K562 (cell line): ENCODE data around the gene TIMP2. TPM values are rescaled to one million over a fixed set of nuclear protein-coding genes. Genes with fewer than 3 reads are reported as not detected.

Experiments used
- ASH1L ChIP-seq: fragments of 450-650 bp; IDR thresholded peaks from 2 replicates; pipeline ENCODE4 v1.6.1; 2018; ENCODE audit warnings: borderline replicate concordance, mild to moderate bottlenecking, low read depth; ENCODE audit not compliant: partially characterized antibody
- BRCA1 ChIP-seq, 2 experiments: fragments of 450-650 bp in 1 of 2; sonication (generic) in 1 of 2; formaldehyde crosslinking in 1 of 2; IDR thresholded peaks; 2 replicates each; pipeline versions ENCODE4 v1.5.0 to v1.6.1; 2017 to 2020; ENCODE audit warnings: mild to moderate bottlenecking in 1 of 2, missing genetic modification reagents in 1 of 2
- CBFA2T3 ChIP-seq: fragments of 450-650 bp; IDR thresholded peaks from 2 replicates; pipeline ENCODE4 v1.6.1; 2017
- CREBBP ChIP-seq: IDR thresholded peaks from one replicate; pipeline ENCODE4 v1.6.1; 2012; ENCODE audit warnings: low read depth, mild to moderate bottlenecking, control low read depth, inconsistent platforms, low read length
- ETS2 ChIP-seq: IDR thresholded peaks from 2 replicates; pipeline ENCODE4 v1.6.1; 2016; ENCODE audit warnings: borderline replicate concordance, missing genetic modification characterization, mild to moderate bottlenecking, moderate library complexity, missing compliant biosample characterization; ENCODE audit not compliant: poor library complexity, severe bottlenecking
- GABPB2 ChIP-seq: fragments of 250-450 bp; sonication (Bioruptor Pico); conservative IDR thresholded peaks from 2 replicates; pipeline ENCODE4 v1.5.1; 2021; ENCODE audit warnings: mild to moderate bottlenecking
- HNRNPH1 ChIP-seq: fragments of 200-400 bp; formaldehyde crosslinking; optimal IDR thresholded peaks from 2 replicates; pipeline ENCODE3; 2017; ENCODE audit warnings: low read depth, mild to moderate bottlenecking, low read length, moderate library complexity
- HNRNPUL1 ChIP-seq: fragments of 200-400 bp; formaldehyde crosslinking; IDR thresholded peaks from 2 replicates; pipeline ENCODE4 v1.6.1; 2017; ENCODE audit warnings: low read length
- PHF20 ChIP-seq: fragments of 450-650 bp; IDR thresholded peaks from 2 replicates; pipeline ENCODE4 v1.6.1; 2018; ENCODE audit not compliant: partially characterized antibody
- PML ChIP-seq: IDR thresholded peaks from 2 replicates; pipeline ENCODE4 v1.6.1; 2012; ENCODE audit warnings: low read length, inconsistent platforms
- SNIP1 ChIP-seq: fragments of 450-650 bp; IDR thresholded peaks from 2 replicates; pipeline ENCODE4 v1.7.1; 2017; ENCODE audit warnings: low read depth, mild to moderate bottlenecking
- SOX6 ChIP-seq: fragments of 450-650 bp; IDR thresholded peaks from 2 replicates; pipeline ENCODE4 v1.6.1; 2014; ENCODE audit warnings: mild to moderate bottlenecking
- TAF15 ChIP-seq: fragments of 200-400 bp; formaldehyde crosslinking; IDR thresholded peaks from 2 replicates; pipeline ENCODE4 v1.6.1; 2017; ENCODE audit warnings: mild to moderate bottlenecking, low read depth, low read length, moderate library complexity
- ZFX ChIP-seq: sonication (generic); formaldehyde crosslinking; IDR thresholded peaks from 2 replicates; pipeline ENCODE4 v1.8.0; 2022; ENCODE audit warnings: mild to moderate bottlenecking, missing genetic modification reagents, moderate library complexity
- ZNF197 ChIP-seq: fragments of 200-800 bp; sonication (Bioruptor generic); IDR thresholded peaks from 2 replicates; pipeline ENCODE4 v1.6.1; 2016; ENCODE audit warnings: low read depth, missing genetic modification characterization, missing compliant biosample characterization
- ZNF212 ChIP-seq: fragments of 450-650 bp; formaldehyde crosslinking; IDR thresholded peaks from 2 replicates; pipeline ENCODE4 v1.4.0; 2020; ENCODE audit warnings: mild to moderate bottlenecking
- ZNF324 ChIP-seq: fragments of 250-450 bp; sonication (Bioruptor Pico); IDR thresholded peaks from 2 replicates; pipeline ENCODE4 v1.4.0; 2020; ENCODE audit warnings: mild to moderate bottlenecking
- ZNF436 ChIP-seq: fragments of 250-450, 450-650 bp; sonication (Bioruptor Pico); formaldehyde crosslinking; IDR thresholded peaks from 2 replicates; pipeline ENCODE4 v1.7.0; 2020; ENCODE audit warnings: mild to moderate bottlenecking
- ZNF57 ChIP-seq: fragments of 450-650 bp; formaldehyde crosslinking; IDR thresholded peaks from 2 replicates; pipeline ENCODE4 v1.4.0; 2020; ENCODE audit warnings: mild to moderate bottlenecking, moderate library complexity
- polyA plus RNA-seq, 8 experiments: library from polyadenylated mRNA; depleted of rRNA in 4 of 8; stranded (reverse) in 5 of 8; unstranded in 3 of 8; fragments of >200 nt; fragmentation: Nextera tagmentation in 2 of 8; fragmentation: Illumina TruSeq in 1 of 8; extraction: Ambion mirVana in 2 of 8; extraction: Trizol in 1 of 8; gene quantifications; 2 replicates each; pipeline versions ENCODE4 v1.2.1 to v1.2.3, GENCODE V29; 2011 to 2014; ENCODE audit warnings: inconsistent platforms in 1 of 8, missing spikeins in 1 of 8
- total RNA-seq, 7 experiments: library from RNA; depleted of rRNA in 6 of 7; stranded (reverse); fragments of >200 nt in 6 of 7; fragmentation: Illumina TruSeq in 2 of 7; extraction: Trizol in 2 of 7; gene quantifications; 2 replicates each; pipeline versions ENCODE4 v1.2.1 to v1.2.3, GENCODE V29; 2011 to 2021; ENCODE audit warnings: low replicate concordance in 1 of 7
- TF ChIP-seq, protein P1 (sequence below): sonication (generic); formaldehyde crosslinking; IDR thresholded peaks from 2 replicates; pipeline ENCODE4 v1.8.0; 2022; ENCODE audit warnings: missing genetic modification reagents, mild to moderate bottlenecking, moderate library complexity, borderline replicate concordance
- TF ChIP-seq, protein P2 (sequence below): fragments of 250-450 bp; sonication (Bioruptor Pico); IDR thresholded peaks from 2 replicates; pipeline ENCODE4 v1.8.0; 2022; ENCODE audit warnings: moderate library complexity, mild to moderate bottlenecking, inconsistent platforms
- TF ChIP-seq, protein P3 (sequence below): fragments of 450-650 bp; IDR thresholded peaks from 2 replicates; pipeline ENCODE4 v1.6.1; 2018; ENCODE audit not compliant: partially characterized antibody
- TF ChIP-seq, protein P4 (sequence below): fragments of 250-450 bp; sonication (Bioruptor Pico); IDR thresholded peaks from 2 replicates; pipeline ENCODE4 v1.5.0; 2020; ENCODE audit warnings: mild to moderate bottlenecking

TIMP2 gene
- total and polyA plus RNA-seq, 9 of the 15 experiments (the other 6 are each of a cell fraction or from before 2014, with no cell fraction given): 0.55 TPM; not detected in 8

DNA sequence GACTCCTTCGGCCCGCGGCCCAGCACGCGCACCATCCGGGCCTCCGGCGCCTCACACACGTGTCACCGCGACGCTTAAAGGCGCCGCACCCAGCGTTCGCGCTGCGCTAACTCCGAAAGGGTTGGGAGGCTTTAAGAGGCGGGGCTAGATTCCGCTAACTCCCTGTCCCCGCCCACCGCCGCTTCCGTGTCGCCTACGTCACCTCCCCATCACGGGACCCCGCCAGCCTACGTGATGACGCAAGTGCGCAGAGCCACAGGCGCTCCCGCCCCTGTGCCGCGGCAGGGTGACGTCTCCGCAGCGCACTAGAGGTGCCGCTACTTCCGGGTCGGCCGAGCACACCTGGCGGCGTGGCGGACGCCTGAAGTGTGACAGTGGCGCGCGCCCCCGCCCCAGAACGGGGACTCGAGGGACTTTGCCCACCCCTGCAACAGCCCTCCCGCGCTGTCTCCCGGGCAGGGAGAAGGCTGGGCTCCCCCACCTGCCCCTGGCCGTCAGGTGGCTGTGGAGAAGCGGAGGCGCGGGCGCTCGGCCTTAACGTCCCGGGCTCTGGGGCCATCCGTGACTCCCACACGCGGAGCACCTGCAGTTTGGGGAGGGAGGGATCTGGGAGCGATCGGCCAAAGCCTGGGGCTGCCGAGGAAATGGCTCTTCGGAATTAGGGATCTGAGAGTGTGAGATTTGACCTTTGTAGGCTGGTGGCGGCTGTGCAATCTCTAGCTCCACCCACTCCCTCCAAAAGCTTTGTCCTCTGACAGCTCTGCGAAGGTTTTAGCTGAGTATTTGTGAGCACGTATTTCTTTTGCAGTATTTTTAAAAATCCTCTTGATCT is 84.2 kb downstream of the TIMP2 start, which contains the start of gene USP36 (continued):
- TF ChIP-seq ZNF57 (CRISPR knock-in tag) (no peak), ZNF212 (CRISPR knock-in tag) (0 out of 2 replicates have a peak, but pooled peaks have one; percentile 70), CREBBP (no peak), GABPB2 (CRISPR knock-in tag) (no peak), SNIP1 (no peak), ZFX (CRISPR knock-in tag) (peak; percentile 93), SOX6 (peak; percentile 31; the same call in 1 of the 2 replicates), ZNF324 (peak; percentile 48; the same call in 1 of the 2 replicates), ZNF436 (CRISPR knock-in tag) (no peak), HNRNPH1 (no peak), HNRNPUL1 (no peak), ZNF197 (CRISPR knock-in tag) (no peak), CBFA2T3 (peak; percentile 34; the same call in 1 of the 2 replicates), BRCA1 (IDR thresholded peaks at IDR 0.05) (no peak), BRCA1 (CRISPR knock-in tag; IDR thresholded peaks at IDR 0.05) (no peak), PML (peak; percentile 45; the same call in 1 of the 2 replicates), ASH1L (no peak), TAF15 (no peak), PHF20 (peak; percentile 92), ETS2 (tag) (no peak)
- TF ChIP-seq, protein P1, sequence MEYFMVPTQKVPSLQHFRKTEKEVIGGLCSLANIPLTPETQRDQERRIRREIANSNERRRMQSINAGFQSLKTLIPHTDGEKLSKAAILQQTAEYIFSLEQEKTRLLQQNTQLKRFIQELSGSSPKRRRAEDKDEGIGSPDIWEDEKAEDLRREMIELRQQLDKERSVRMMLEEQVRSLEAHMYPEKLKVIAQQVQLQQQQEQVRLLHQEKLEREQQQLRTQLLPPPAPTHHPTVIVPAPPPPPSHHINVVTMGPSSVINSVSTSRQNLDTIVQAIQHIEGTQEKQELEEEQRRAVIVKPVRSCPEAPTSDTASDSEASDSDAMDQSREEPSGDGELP (CRISPR knock-in tag): peak; percentile 92
- TF ChIP-seq, protein P2, sequence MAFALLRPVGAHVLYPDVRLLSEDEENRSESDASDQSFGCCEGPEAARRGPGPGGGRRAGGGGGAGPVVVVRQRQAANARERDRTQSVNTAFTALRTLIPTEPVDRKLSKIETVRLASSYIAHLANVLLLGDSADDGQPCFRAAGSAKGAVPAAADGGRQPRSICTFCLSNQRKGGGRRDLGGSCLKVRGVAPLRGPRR (CRISPR knock-in tag): no peak; the same call in 1 of the 2 replicates
- TF ChIP-seq, protein P3, sequence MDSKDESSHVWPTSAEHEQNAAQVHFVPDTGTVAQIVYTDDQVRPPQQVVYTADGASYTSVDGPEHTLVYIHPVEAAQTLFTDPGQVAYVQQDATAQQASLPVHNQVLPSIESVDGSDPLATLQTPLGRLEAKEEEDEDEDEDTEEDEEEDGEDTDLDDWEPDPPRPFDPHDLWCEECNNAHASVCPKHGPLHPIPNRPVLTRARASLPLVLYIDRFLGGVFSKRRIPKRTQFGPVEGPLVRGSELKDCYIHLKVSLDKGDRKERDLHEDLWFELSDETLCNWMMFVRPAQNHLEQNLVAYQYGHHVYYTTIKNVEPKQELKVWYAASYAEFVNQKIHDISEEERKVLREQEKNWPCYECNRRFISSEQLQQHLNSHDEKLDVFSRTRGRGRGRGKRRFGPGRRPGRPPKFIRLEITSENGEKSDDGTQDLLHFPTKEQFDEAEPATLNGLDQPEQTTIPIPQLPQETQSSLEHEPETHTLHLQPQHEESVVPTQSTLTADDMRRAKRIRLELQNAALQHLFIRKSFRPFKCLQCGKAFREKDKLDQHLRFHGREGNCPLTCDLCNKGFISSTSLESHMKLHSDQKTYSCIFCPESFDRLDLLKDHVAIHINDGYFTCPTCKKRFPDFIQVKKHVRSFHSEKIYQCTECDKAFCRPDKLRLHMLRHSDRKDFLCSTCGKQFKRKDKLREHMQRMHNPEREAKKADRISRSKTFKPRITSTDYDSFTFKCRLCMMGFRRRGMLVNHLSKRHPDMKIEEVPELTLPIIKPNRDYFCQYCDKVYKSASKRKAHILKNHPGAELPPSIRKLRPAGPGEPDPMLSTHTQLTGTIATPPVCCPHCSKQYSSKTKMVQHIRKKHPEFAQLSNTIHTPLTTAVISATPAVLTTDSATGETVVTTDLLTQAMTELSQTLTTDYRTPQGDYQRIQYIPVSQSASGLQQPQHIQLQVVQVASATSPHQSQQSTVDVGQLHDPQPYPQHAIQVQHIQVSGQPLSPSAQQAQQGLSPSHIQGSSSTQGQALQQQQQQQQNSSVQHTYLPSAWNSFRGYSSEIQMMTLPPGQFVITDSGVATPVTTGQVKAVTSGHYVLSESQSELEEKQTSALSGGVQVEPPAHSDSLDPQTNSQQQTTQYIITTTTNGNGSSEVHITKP: no peak
- TF ChIP-seq, protein P4, sequence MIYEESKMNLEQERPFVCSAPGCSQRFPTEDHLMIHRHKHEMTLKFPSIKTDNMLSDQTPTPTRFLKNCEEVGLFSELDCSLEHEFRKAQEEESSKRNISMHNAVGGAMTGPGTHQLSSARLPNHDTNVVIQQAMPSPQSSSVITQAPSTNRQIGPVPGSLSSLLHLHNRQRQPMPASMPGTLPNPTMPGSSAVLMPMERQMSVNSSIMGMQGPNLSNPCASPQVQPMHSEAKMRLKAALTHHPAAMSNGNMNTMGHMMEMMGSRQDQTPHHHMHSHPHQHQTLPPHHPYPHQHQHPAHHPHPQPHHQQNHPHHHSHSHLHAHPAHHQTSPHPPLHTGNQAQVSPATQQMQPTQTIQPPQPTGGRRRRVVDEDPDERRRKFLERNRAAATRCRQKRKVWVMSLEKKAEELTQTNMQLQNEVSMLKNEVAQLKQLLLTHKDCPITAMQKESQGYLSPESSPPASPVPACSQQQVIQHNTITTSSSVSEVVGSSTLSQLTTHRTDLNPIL (CRISPR knock-in tag): no peak
